Endothelial cell of umbilical vein (primary cell): ENCODE results near the gene ZNF821. TPM values are rescaled to one million over a fixed set of nuclear protein-coding genes. Genes with fewer than 3 reads are reported as not detected.
"Not testable (repeated sequence)": the region's sequence is repeated elsewhere in the genome, so short reads cannot be mapped to it uniquely, and the experiment has no call there.

Source experiments
- BruUV-seq: library from RNA; stranded (reverse); fragments of 400-500 nt; replicated peaks from 2 replicates; lab custom pipeline; 2021; lab: Mats Ljungman, UMichigan
- CTCF ChIA-PET: fragments of 300-600, 350-600 bp; sonication (Branson Sonifier 250); formaldehyde crosslinking; loops from one replicate; lab custom pipeline; 2021; ENCODE audit warnings: antibody characterized with exemption, inconsistent platforms; lab: Charles Lee
- POLR2A ChIA-PET: fragments of 300-600, 350-600 bp; sonication (Branson Sonifier 250); formaldehyde crosslinking; loops from one replicate; lab custom pipeline; 2021; ENCODE audit warnings: antibody characterized with exemption, inconsistent platforms; lab: Charles Lee
- DNase-seq: peaks from one replicate; pipeline ENCODE4 v3.0.0-alpha.2; 2011; ENCODE audit warnings: low read depth, low spot score
- FAIRE-seq: peaks from 2 replicates; lab custom pipeline; 2011; peaks lifted over from hg19 to GRCh38; lab: Jason Lieb, UNC
- H2AFZ ChIP-seq: 2 replicates; pipeline ENCODE4 v1.6.0; 2012; ENCODE audit warnings: low read depth, low read length, control low read depth, inconsistent platforms
- H3K27ac ChIP-seq: 2 replicates; pipeline ENCODE4 v1.5.1; 2011; ENCODE audit warnings: low read depth, mild to moderate bottlenecking, control low read depth, low read length, moderate library complexity; ENCODE audit not compliant: insufficient read depth
- H3K27me3 ChIP-seq, 2 experiments: 2 replicates each; pipeline versions ENCODE4 v1.6.0 to v1.6.1; 2011; ENCODE audit warnings: low read length in 2 of 2, mixed read lengths in 1 of 2; ENCODE audit not compliant: control insufficient read depth in 2 of 2, insufficient read depth in 2 of 2
- H3K36me3 ChIP-seq, 2 experiments: 2 replicates in 1 of 2; 3 replicates in 1 of 2; pipeline ENCODE4 v1.5.1; 2011; ENCODE audit warnings: low read length in 2 of 2, mild to moderate bottlenecking in 1 of 2, moderate library complexity in 1 of 2; ENCODE audit not compliant: control insufficient read depth in 2 of 2, insufficient read depth in 2 of 2; ENCODE audit errors: extremely low read depth in 1 of 2
- H3K4me1 ChIP-seq: 3 replicates; pipeline ENCODE4 v1.5.1; 2011; ENCODE audit warnings: mild to moderate bottlenecking, low read length; ENCODE audit not compliant: control insufficient read depth, insufficient read depth; ENCODE audit errors: extremely low read depth
- H3K4me2 ChIP-seq: 2 replicates; pipeline ENCODE4 v1.6.1; 2011; ENCODE audit warnings: low read length, control low read depth, mixed read lengths; ENCODE audit not compliant: insufficient read depth
- H3K4me3 ChIP-seq, 3 experiments: fragments of 200-600 bp in 1 of 3; sonication (generic), shearing (Covaris generic) in 1 of 3; replicated peaks in 1 of 3; 2 replicates each; pipeline ENCODE4 v1.5.1; 2011 to 2016; ENCODE audit warnings: control low read depth in 3 of 3, low read length in 3 of 3, mild to moderate bottlenecking in 2 of 3, inconsistent platforms in 1 of 3, low read depth in 1 of 3, moderate library complexity in 1 of 3; ENCODE audit not compliant: insufficient read depth in 1 of 3
- H3K79me2 ChIP-seq: 2 replicates; pipeline ENCODE4 v1.6.0; 2012; ENCODE audit warnings: low read length, inconsistent platforms; ENCODE audit not compliant: control insufficient read depth, insufficient read depth
- H3K9ac ChIP-seq: replicated peaks from 2 replicates; pipeline ENCODE3; 2011; ENCODE audit warnings: low read length, control low read depth; ENCODE audit not compliant: insufficient read depth; ENCODE audit errors: extremely low read depth
- H3K9me1 ChIP-seq: replicated peaks from 3 replicates; pipeline ENCODE4 v1.6.0; 2011; ENCODE audit warnings: mild to moderate bottlenecking, low read length; ENCODE audit not compliant: control insufficient read depth, insufficient read depth; ENCODE audit errors: extremely low read depth
- H3K9me3 ChIP-seq: replicated peaks from 2 replicates; pipeline ENCODE4 v1.5.1; 2012; ENCODE audit warnings: low read length, inconsistent platforms; ENCODE audit not compliant: control insufficient read depth, insufficient read depth
- H4K20me1 ChIP-seq: replicated peaks from 2 replicates; pipeline ENCODE3; 2011; ENCODE audit warnings: mild to moderate bottlenecking, low read length; ENCODE audit not compliant: control insufficient read depth, insufficient read depth; ENCODE audit errors: extremely low read depth
- EZH2 ChIP-seq: IDR thresholded peaks from 2 replicates; pipeline ENCODE4 v1.6.1; 2012; ENCODE audit warnings: borderline replicate concordance, low read depth, mild to moderate bottlenecking, moderate library complexity, low read length, inconsistent platforms; ENCODE audit not compliant: severe bottlenecking
- FOS ChIP-seq: IDR thresholded peaks from 2 replicates; pipeline ENCODE4 v1.6.1; 2011; ENCODE audit warnings: mild to moderate bottlenecking, low read length, moderate library complexity, borderline replicate concordance; ENCODE audit not compliant: insufficient read depth
- GATA2 ChIP-seq: IDR thresholded peaks from 2 replicates; pipeline ENCODE4 v1.7.0; 2011; ENCODE audit warnings: low read depth, mild to moderate bottlenecking, moderate library complexity, mixed read lengths, low read length; ENCODE audit not compliant: insufficient read length, insufficient read depth
- JUN ChIP-seq: IDR thresholded peaks from 2 replicates; pipeline ENCODE4 v1.6.1; 2011; ENCODE audit warnings: borderline replicate concordance, low read depth; ENCODE audit not compliant: insufficient read length, insufficient read depth
- MYC ChIP-seq: IDR thresholded peaks from one replicate; pipeline ENCODE4 v1.6.1; 2011; ENCODE audit warnings: mild to moderate bottlenecking, low read depth, low read length
- POLR2A ChIP-seq: IDR thresholded peaks from 2 replicates; pipeline ENCODE4 v1.6.1; 2012; ENCODE audit warnings: low read depth, mild to moderate bottlenecking, control low read depth, low read length
- POLR2AphosphoS5 ChIP-seq: IDR thresholded peaks from 2 replicates; pipeline ENCODE4 v1.6.1; 2012; ENCODE audit warnings: low read depth, mild to moderate bottlenecking, control low read depth, low read length, moderate library complexity; ENCODE audit not compliant: insufficient read depth
- dilution Hi-C: fragments of 300-500 bp; cut with MboI; formaldehyde crosslinking; loops from one replicate; pipeline ENCODE4 v1.15.0; 2019; ENCODE audit warnings: low sequenced_read_pairs; ENCODE audit not compliant: extremely low pct_ligation_motif_present
- intact Hi-C: fragments of 100-400 bp; cut with micrococcal nuclease; formaldehyde crosslinking; loops from one replicate; pipeline ENCODE4 v1.10.0; 2022
- polyA plus RNA-seq, 4 experiments: library from polyadenylated mRNA; depleted of rRNA in 3 of 4; stranded (reverse) in 3 of 4; unstranded in 1 of 4; fragments of >200 nt; gene quantifications; 2 replicates each; pipeline versions ENCODE4 v1.2.1 to v1.2.3, GENCODE V29; 2011 to 2012; ENCODE audit warnings: missing spikeins in 1 of 4
- total RNA-seq: library from RNA; stranded (reverse); gene quantifications from 2 replicates; pipeline ENCODE4 v1.2.3, GENCODE V29; 2021
- TF ChIP-seq, protein P1 (sequence below): IDR thresholded peaks from 2 replicates; pipeline ENCODE4 v1.6.1; 2011; ENCODE audit not compliant: insufficient read depth, insufficient read length
- TF ChIP-seq, protein P2 (sequence below), 2 donors: IDR thresholded peaks; 1 replicate in 1 of 2; 2 replicates in 1 of 2; pipeline ENCODE4 v1.5.1; 2011; ENCODE audit warnings: low read length in 2 of 2, mild to moderate bottlenecking in 2 of 2, moderate library complexity in 2 of 2, control low read depth in 1 of 2, inconsistent platforms in 1 of 2, low read depth in 1 of 2; ENCODE audit not compliant: insufficient read depth in 1 of 2; ENCODE audit errors: extremely low read depth in 1 of 2

The ZNF821 gene
- total and polyA plus RNA-seq, 2 donors (not counting 3 experiments of a cell fraction or from before 2014, with no cell fraction given), result 7.3 to 8.1 TPM

DNA sequence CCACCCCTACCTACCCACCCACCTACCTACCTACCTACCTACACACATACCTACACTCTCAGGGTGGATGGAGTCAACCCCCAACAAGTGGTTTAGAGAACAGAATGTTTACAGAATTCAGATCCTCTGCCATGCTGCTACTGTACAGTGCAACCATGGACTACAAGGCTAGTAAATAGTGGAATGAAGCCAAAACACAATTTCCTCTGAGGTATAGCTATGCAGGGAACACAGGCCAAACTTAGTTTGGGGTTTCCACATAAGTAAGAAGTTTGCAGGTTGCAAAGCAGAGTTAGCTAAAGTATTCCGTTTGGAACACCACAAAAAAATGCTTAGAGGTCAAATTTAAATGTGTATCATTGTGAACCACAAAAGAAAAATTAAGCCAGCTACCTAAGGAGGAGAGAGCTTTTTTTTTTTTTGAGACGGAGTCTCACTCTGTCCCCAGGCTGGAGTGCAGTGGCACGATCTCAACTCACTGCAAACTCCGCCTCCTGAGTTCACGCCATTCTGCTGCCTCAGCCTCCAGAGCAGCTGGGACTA is 72.7 kb downstream of the ZNF821 start:
- CTCF ChIA-PET, result interaction anchor here (1.4 kb wide), 1 partner anchor 150 kb away, joined by 6 read pairs; no protein-coding TSS in a partner anchor

DNA sequence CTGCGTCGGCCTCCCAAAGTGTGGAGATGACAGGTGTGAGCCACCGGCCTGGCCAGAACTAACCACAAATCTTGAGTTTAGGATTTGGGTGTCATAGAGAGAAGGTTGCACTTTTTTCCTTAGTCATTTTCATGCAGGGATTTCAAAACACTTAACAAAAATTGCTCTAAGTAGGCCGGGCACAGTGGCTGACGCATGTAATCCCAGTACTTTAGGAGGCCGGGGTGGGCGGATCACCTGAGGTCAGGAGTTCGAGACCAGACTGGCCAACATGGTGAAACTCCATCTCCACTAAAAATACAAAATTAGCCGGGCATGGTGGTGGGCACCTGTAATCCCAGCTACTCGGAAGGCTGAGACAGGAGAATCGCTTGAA is 73.8 kb downstream of the ZNF821 start:
- H2AFZ ChIP-seq, CTCF ChIA-PET, H3K27me3 ChIP-seq, dilution Hi-C loops, H3K27ac ChIP-seq, H3K9me3 ChIP-seq, DNase-seq, H3K4me3 ChIP-seq, FAIRE-seq, H3K4me2 ChIP-seq, POLR2A ChIA-PET, H3K36me3 ChIP-seq, H4K20me1 ChIP-seq, H3K9me1 ChIP-seq, intact Hi-C loops, BruUV-seq, H3K9ac ChIP-seq: not testable (repeated sequence)
- peaks cover 18% of the 10 kb centered on the region for H3K4me1 ChIP-seq
- peaks cover 34% of the 10 kb centered on the region for H3K79me2 ChIP-seq

More for the DNA sequence above, 72.7 kb downstream of the ZNF821 start:
- H3K4me1 ChIP-seq, result peaks cover 17% of the 10 kb centered on the region
- no peaks in the 10 kb centered on the region for H3K9me3 ChIP-seq
- dilution Hi-C loops, result no loop called here
- H3K9ac ChIP-seq, result no peak overlapping the region
- POLR2A ChIA-PET, result no interaction called here
- H3K9me1 ChIP-seq, result no peaks in the 10 kb centered on the region
- H3K4me3 ChIP-seq, result no peak overlapping the region
- no peaks in the 10 kb centered on the region for H3K27me3 ChIP-seq
- no TSS peak for BruUV-seq
- H3K79me2 ChIP-seq, result peaks cover 23% of the 10 kb centered on the region
- TF ChIP-seq EZH2 (no peak), MYC (no peak), POLR2A (no peak), FOS (no peak), POLR2AphosphoS5 (no peak), JUN (no peak), GATA2 (no peak)
- TF ChIP-seq, protein P1, sequence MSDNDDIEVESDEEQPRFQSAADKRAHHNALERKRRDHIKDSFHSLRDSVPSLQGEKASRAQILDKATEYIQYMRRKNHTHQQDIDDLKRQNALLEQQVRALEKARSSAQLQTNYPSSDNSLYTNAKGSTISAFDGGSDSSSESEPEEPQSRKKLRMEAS, result no peak
- TF ChIP-seq, protein P2, sequence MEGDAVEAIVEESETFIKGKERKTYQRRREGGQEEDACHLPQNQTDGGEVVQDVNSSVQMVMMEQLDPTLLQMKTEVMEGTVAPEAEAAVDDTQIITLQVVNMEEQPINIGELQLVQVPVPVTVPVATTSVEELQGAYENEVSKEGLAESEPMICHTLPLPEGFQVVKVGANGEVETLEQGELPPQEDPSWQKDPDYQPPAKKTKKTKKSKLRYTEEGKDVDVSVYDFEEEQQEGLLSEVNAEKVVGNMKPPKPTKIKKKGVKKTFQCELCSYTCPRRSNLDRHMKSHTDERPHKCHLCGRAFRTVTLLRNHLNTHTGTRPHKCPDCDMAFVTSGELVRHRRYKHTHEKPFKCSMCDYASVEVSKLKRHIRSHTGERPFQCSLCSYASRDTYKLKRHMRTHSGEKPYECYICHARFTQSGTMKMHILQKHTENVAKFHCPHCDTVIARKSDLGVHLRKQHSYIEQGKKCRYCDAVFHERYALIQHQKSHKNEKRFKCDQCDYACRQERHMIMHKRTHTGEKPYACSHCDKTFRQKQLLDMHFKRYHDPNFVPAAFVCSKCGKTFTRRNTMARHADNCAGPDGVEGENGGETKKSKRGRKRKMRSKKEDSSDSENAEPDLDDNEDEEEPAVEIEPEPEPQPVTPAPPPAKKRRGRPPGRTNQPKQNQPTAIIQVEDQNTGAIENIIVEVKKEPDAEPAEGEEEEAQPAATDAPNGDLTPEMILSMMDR (IDR thresholded peaks at IDR 0.05; ENCODE audit: extremely low read depth in 1 of 2, insufficient read depth in 1 of 2, low read depth in 1 of 2, low read length in 2 of 2), result no peak
- H3K27ac ChIP-seq, result no peak overlapping the region
- no peak overlapping the region for H3K4me2 ChIP-seq
- DNase-seq (no peak), FAIRE-seq (no peak)
- intact Hi-C loops, result no loop called here
- H4K20me1 ChIP-seq, result no peaks in the 10 kb centered on the region
- no peak overlapping the region for H2AFZ ChIP-seq
- no peaks in the 10 kb centered on the region for H3K36me3 ChIP-seq
